Measurements from ENCODE around the gene SQOR.

Gene SQOR

GRCh38 chr15:45634432-45635190 lies at the start of gene SQOR:
Gene SQOR, plus strand, starts transcription at chr15:45635029. Its CDS starts 23,895 bp downstream, at chr15:45658924.
- FAIRE-seq = no peak

DNA sequence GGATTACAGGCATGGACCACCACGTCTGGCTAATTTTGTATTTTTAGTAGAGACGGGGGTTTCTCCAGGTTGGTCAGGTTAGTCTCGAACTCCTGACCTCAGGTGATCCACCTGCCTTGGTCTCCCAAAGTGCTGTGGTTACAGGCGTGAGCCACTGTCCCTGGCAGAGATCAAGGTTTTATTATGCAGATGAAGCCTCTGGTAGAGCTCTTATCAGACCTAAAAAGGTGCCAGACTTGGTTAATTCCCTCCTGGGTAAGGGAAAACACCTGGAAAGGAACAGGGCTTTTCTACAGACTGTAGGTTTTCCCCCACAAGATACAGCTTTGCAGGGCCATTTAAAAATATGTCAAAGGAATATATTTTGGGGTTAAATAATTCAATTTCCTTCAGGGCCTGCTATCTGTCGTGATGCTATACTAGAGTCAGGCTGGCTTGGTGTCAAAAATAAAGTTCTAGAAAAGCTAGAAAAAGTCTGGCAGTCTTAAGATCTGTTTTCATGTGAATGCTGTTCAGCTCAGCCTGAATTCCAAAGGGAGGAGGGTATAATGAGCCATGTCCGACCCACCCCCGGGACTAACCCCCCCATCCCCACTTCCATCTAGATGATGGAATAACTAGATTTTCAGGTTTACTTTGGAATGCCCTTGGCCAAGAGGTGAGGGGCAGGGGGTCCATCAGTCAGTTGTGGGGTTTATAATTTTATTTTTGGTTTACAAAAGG lies 49.6 kb upstream of the SQOR start:
- FAIRE-seq = no peak

DNA sequence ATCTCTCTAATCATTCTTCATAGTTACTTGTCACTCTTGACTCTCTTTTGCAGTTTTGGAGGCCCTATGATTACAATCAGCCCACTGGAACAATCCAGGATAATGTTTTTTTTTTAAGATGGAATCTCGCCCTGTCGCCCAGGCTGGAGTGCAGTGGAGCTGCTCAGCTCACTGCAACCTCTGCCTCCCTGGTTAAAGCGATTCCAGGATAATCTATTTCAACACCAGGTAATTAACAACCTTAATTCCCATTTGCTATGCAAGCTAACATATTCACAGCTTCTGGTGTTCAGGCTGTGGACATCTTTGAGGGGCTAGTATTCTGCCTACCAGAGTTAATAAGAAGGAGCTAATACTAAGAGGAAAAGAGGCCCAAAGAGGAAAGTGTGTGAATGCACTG lies 48.7 kb upstream of the SQOR start:
- FAIRE-seq = no peak

- FAIRE-seq = no peak
Measured at GRCh38 chr15:45586601-45587094, 48.2 kb upstream of the SQOR start.

DNA sequence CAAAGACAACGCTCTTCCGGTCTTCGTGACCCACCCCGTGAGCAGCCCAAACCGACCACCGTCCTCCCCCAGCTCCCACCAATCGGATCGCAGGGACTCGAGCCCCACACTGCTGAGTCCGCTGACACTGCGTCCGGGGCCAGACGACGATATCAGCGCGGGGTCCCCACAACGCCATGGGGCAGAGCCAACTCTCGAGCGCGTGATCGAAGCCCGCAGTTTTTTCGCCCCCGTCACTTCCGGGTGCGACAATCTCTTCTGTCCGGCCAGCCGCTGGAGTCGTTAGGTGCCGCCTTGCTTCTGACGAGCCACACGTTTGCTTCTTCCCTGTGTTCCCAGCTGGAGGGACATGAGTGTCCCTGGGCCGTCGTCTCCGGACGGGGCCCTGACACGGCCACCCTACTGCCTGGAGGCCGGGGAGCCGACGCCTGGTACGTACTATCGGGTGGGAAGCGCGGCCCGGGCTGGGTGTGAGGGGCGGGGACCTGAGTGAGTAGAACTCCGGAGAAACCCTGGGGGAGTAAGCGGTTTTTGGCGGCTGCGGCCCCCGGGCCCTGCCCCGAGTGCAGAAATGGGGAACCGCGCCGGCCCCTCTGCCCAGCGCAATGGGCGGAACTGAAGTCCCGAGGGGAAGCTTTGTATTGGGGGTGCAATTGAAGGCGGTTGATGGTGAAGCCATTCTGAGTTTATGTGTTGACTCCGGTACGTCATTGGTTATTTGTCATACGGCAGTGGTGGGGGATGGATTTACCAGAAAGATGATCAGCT lies 47.5 kb upstream of the SQOR start, which contains the start of gene BLOC1S6:
Gene BLOC1S6, plus strand, starts transcription at position 285 of the 768 bp plus-strand sequence. Its CDS starts 65 bp downstream, at position 350.
- no peak for FAIRE-seq

- no peak for FAIRE-seq
Measured at GRCh38 chr15:45587863-45588170, 47.0 kb upstream of the SQOR start.

DNA sequence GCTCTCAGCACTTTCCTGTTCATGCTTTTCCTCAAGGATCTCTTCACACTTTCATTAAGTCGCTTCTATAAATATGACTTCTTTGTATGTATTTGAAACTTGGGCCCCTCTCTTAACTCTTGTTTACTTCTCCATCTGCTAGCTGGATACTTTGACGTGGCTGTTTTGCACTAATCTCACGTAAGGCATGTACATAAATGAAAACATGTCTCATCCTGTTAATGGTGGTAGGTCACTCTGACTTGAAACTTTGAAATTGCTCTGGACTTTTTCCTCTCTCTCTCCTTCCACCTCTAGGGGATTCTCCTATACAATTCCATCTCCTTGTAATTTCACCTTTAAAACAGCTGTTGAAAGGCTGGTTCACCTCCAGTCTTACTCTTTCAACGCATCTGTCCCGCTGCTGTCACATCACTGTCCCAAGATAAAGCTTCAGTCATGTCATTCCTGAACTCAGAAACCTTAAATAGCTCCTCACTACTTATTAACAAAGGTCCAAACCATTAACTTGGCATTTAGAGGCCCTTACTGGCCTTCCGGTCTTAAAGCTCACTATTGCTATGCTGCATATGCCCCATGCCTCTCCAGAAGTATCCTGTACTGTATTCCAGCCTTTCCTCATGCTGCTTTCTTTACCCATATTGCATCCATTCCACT lies 46.5 kb upstream of the SQOR start:
- FAIRE-seq = no peak

DNA sequence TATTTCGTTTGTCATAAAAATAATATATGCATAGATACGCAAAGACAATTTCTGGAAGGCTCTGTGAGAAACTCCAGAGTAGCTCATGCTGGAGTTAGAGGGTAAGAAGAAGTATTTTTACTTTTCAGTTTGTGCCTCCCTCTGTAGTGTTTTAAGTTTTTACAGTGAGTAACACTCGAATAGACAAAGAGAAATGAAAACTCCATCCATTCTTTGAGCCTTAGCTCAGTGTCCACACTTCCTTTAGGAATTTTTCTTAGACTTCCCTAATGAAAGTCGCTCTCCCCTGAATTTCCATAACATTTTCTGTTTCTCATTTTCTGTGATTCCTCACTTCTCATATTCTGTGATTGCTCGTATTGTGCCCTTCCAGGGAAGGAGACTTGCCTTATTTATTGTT lies 45.6 kb upstream of the SQOR start:
- FAIRE-seq = no peak

DNA sequence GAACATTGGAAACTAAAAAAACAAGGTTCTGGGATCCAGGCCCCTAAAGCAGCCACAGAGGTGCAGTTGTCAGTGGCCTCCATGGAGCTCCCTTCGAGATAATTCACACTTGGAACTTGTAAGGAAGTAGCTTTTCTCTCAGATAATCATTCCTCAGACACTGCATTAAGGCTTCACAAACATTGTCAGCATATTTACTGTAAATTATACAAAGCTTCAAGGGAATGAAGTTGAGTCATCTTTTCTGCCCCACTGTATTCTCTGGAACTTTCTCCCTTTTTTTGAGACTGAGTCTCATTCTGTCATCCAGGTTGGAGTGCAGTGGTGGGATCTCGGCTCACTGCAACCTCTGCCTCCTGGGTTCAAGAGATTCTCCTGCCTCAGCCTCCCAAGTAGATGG lies 40.5 kb upstream of the SQOR start:
- no peak for FAIRE-seq

DNA sequence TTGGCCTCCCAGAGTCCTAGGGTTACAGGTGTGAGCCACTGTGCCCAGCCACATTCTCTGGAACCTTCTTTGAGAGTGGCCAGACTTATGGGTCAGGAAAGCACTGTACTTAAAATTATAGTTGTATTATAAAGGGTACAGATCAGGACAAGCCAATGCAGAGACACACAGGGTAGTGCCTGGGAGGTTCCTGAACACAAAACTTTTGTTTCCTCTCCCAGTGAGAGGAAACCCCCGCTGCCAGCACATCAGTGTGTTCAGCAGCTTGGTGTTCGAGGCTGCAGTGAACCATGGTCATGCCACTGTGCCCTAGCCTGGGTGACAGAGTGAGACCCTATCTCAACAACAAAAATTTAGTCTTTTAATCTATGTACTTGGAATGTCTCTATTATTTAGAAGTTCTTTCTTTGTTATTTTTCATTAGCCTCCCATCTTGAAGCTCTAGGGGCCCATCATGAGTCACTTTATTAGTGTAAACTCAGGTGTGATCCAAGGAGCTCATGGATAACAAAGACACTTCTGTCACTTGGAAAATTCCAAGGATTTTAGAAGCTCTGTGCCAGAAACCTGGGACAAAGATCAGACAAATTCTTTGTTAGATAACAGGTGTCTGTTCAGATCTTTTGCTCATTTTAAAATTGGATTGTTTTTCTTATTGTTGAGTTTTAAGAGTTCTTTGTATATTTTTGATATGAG lies 39.8 kb upstream of the SQOR start:
- FAIRE-seq = no peak

- no peak for FAIRE-seq
Measured at GRCh38 chr15:45603881-45604280, 30.9 kb upstream of the SQOR start.

GRCh38 chr15:45604326-45604725 lies 30.5 kb upstream of the SQOR start:
- no peak for FAIRE-seq

- FAIRE-seq = no peak
Measured at GRCh38 chr15:45606413-45606812, 28.4 kb upstream of the SQOR start.

DNA sequence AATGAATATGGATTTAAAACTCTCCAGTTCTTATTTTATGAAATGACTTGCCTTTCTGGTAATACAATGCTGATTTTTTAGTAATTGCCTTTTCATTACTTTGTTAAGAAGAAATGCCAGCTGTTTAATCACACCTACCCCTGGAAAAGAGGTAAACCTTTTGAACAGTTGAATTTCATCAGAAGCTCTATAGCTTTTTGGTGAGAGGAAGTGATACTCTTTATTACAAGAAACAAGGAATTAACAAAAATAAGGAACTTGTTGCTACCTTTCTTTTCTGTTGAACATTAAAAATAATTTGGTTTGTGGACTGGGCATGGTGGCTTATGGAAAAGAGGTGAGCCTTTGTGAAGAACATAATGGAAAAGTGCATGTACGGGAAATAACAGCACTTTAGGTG lies 28.0 kb upstream of the SQOR start:
- FAIRE-seq = no peak

- peak; percentile 13 for FAIRE-seq
Measured at GRCh38 chr15:45611305-45611704, 23.5 kb upstream of the SQOR start.

DNA sequence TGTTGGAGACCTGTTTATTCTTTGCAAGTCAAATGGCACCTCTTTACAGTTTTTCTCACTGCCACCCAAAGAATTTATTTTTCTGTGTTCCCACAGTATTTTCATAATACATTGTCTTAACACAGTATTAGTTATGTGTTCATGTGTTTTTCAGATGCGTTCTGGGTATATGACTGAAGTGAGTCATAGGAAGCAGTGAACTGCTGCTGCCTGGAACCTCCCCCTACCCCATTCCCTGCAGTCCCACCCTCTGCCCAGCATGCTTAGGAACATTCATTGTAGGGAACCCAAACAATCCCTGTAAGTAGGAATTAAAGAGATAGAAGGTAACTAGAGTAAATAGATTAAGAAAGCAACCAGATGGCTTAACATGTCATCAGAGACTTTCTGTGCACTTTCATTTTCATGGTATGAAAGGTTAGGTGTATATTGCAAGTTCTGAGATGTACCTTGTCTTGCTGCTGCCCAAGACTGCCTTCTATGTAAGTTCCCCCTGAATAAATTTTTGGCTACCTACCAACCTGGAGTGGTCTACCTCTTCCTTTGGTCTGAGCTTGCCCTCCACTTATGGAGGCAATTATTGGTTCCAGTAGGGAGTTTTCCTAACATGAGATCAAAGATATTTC lies 21.9 kb upstream of the SQOR start:
- no peak for FAIRE-seq

DNA sequence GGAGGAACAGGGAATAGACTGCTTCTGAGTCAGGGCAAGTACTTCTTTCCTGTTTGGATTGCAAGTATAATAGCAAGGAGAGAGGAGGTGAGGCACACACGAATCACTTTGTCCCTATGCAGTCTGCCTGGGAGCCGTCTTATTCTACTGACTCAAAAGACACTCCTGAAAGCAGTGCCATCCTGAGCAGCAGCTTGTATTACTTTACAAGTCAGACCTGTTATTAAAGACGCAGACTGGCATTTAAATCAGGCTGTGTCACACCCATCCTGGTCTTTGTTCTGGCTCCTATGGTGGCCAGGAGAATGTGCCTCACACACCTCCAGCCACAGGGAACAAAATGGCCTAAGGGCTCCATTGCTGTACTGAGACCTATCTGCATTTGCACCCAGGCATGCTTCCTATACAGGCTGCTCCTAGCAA lies 17.9 kb upstream of the SQOR start:
- FAIRE-seq = no peak

- FAIRE-seq = no peak
Measured at GRCh38 chr15:45618813-45619212, 16.0 kb upstream of the SQOR start.

DNA sequence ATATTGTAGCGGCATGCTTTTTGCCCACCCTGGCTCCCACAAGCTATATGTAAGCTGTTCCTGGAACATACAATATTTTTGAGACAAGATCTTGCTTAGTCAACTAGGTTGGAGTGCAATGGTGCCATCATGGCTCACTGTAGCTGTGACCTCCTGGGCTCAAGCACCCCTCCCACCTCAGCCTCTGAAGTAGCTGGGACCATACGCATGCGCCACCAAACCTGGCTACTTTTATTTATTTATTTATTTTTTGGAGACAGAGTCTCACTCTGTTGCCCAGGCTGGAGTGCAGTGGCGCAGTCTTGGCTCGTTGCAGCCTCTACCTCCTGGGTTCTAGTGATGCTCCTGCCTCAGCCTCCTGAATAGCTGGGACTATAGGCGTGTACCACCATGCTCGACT lies 6.7 kb upstream of the SQOR start:
- FAIRE-seq = no peak

GRCh38 chr15:45630917-45631691 lies 3.7 kb upstream of the SQOR start:
- no peak for FAIRE-seq

DNA sequence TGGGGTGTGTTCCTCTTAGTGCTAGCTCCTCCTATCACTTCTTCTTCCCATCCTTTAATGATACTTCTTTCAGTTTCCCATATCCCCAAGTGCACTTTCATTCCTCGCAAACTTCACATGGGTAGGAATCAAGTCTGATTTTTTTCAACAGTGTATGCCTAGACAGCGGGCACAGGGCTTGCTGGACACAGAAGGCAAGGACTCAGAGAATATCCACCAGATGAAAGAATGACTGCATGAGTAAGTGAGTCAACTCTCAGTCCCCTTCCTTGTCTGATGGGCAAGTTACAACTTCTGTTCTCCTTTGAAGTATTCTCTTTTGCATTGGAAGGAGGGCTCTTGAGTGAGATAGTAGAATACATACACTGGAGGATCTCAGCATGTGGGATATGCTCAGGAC lies 3.1 kb upstream of the SQOR start:
- FAIRE-seq = no peak
